Trophoblast cell (in vitro differentiated cells and primary cell): ENCODE results near the gene REC114.

ENCODE experiments used
- DNase-seq, 2 donors: peaks; one replicate each; pipeline ENCODE4 v3.0.0-alpha.2; 2016
- H2AFZ ChIP-seq: 2 replicates; pipeline ENCODE4 v1.6.1; 2013; ENCODE audit warnings: low read length, moderate library complexity, mild to moderate bottlenecking; ENCODE audit not compliant: insufficient read depth, poor library complexity
- H2AK5ac ChIP-seq: 2 replicates; pipeline ENCODE4 v1.6.1; 2013; ENCODE audit warnings: mild to moderate bottlenecking, low read length
- H2BK120ac ChIP-seq: 2 replicates; pipeline ENCODE4 v1.6.1; 2013; ENCODE audit warnings: low read length, mild to moderate bottlenecking, moderate library complexity; ENCODE audit not compliant: insufficient read depth, poor library complexity
- H2BK12ac ChIP-seq: 2 replicates; pipeline ENCODE4 v1.6.1; 2013; ENCODE audit warnings: mild to moderate bottlenecking, low read length, moderate library complexity
- H2BK5ac ChIP-seq: 2 replicates; pipeline ENCODE4 v1.6.1; 2013; ENCODE audit warnings: low read length, low read depth, moderate library complexity, mild to moderate bottlenecking; ENCODE audit not compliant: poor library complexity
- H3K14ac ChIP-seq: 2 replicates; pipeline ENCODE4 v1.6.1; 2013; ENCODE audit warnings: mild to moderate bottlenecking, low read length
- H3K18ac ChIP-seq: 2 replicates; pipeline ENCODE4 v1.6.1; 2013; ENCODE audit warnings: mild to moderate bottlenecking, low read length
- H3K23ac ChIP-seq: 2 replicates; pipeline ENCODE4 v1.6.1; 2013; ENCODE audit warnings: low read length
- H3K27ac ChIP-seq: 2 replicates; pipeline ENCODE4 v1.5.1; 2013; ENCODE audit warnings: low read depth, mild to moderate bottlenecking, inconsistent platforms, low read length, moderate library complexity
- H3K27me3 ChIP-seq: 2 replicates; pipeline ENCODE4 v1.6.1; 2013; ENCODE audit warnings: inconsistent platforms, mild to moderate bottlenecking, low read length, moderate library complexity; ENCODE audit not compliant: insufficient read depth
- H3K36me3 ChIP-seq, 2 experiments: 1 replicate in 1 of 2; 2 replicates in 1 of 2; pipeline ENCODE4 v1.6.1; 2013; ENCODE audit warnings: low read length in 2 of 2, mild to moderate bottlenecking in 2 of 2, moderate library complexity in 1 of 2; ENCODE audit not compliant: insufficient read depth in 2 of 2, control insufficient read depth in 1 of 2
- H3K4ac ChIP-seq: 2 replicates; pipeline ENCODE4 v1.6.1; 2013; ENCODE audit warnings: low read depth, mild to moderate bottlenecking, low read length, moderate library complexity
- H3K4me1 ChIP-seq, 2 experiments: 1 replicate in 1 of 2; 2 replicates in 1 of 2; pipeline ENCODE4 v1.6.1; 2013; ENCODE audit warnings: low read length in 2 of 2, mild to moderate bottlenecking in 2 of 2, moderate library complexity in 1 of 2; ENCODE audit not compliant: insufficient read depth in 2 of 2, control insufficient read depth in 1 of 2
- H3K4me2 ChIP-seq: 2 replicates; pipeline ENCODE4 v1.6.1; 2013; ENCODE audit warnings: inconsistent platforms, mild to moderate bottlenecking, low read length, moderate library complexity
- H3K4me3 ChIP-seq: 2 replicates; pipeline ENCODE4 v1.5.1; 2013; ENCODE audit warnings: mild to moderate bottlenecking, low read depth, low read length, inconsistent platforms
- H3K79me1 ChIP-seq: one replicate; pipeline ENCODE4 v1.6.1; 2013; ENCODE audit warnings: low read length
- H3K79me2 ChIP-seq: 2 replicates; pipeline ENCODE4 v1.6.1; 2013; ENCODE audit warnings: low read length, mild to moderate bottlenecking; ENCODE audit not compliant: control insufficient read depth, insufficient read depth, poor library complexity
- H3K9ac ChIP-seq: 2 replicates; pipeline ENCODE4 v1.6.1; 2013; ENCODE audit warnings: mild to moderate bottlenecking, low read length
- H3K9me3 ChIP-seq: 2 replicates; pipeline ENCODE4 v1.6.1; 2013; ENCODE audit warnings: low read depth, mild to moderate bottlenecking, control low read depth, inconsistent platforms, low read length; ENCODE audit not compliant: insufficient read depth
- H4K12ac ChIP-seq: 2 replicates; pipeline ENCODE4 v1.6.1; 2013; ENCODE audit warnings: low read depth, mild to moderate bottlenecking, low read length, moderate library complexity
- H4K8ac ChIP-seq: 2 replicates; pipeline ENCODE4 v1.6.1; 2013; ENCODE audit warnings: low read depth, mild to moderate bottlenecking, low read length, moderate library complexity
- H4K91ac ChIP-seq: one replicate; pipeline ENCODE4 v1.6.1; 2013; ENCODE audit warnings: low read depth, mild to moderate bottlenecking, low read length, moderate library complexity
- WGBS: extraction: QIAGEN DNeasy Blood & Tissue Kit; methylation state at CpG from one replicate; pipeline ENCODE4 v1.1.7; 2013; ENCODE audit warnings: missing lambda C conversion rate; ENCODE audit not compliant: insufficient read length, insufficient coverage; ENCODE audit errors: extremely low coverage; 5-methylcytosine and 5-hydroxymethylcytosine counted together

REC114 gene

GRCh38 chr15:73585871-73586654 lies 143.1 kb downstream of the REC114 start:
- no peak overlapping the region for H2BK12ac ChIP-seq
- H2BK120ac ChIP-seq: no peak overlapping the region
- no peaks in the 10 kb centered on the region for H3K79me2 ChIP-seq
- H4K91ac ChIP-seq: no peak overlapping the region
- H3K27me3 ChIP-seq: no peaks in the 10 kb centered on the region
- H4K8ac ChIP-seq: no peak overlapping the region
- no peaks in the 10 kb centered on the region for H3K9me3 ChIP-seq
- H3K9ac ChIP-seq: no peak overlapping the region
- no peak overlapping the region for H2AFZ ChIP-seq
- no peak overlapping the region for H2AK5ac ChIP-seq
- H3K79me1 ChIP-seq: no peaks in the 10 kb centered on the region
- H3K27ac ChIP-seq: no peak overlapping the region
- no CpG with 5 or more reads among the region's 5 CpGs for WGBS
- H3K4me3 ChIP-seq: no peak overlapping the region
- no peak for DNase-seq
- H3K4me1 ChIP-seq: no peaks in the 10 kb centered on the region
- H3K14ac ChIP-seq: no peak overlapping the region
- no peak overlapping the region for H4K12ac ChIP-seq
- H2BK5ac ChIP-seq: no peak overlapping the region
- no peak overlapping the region for H3K23ac ChIP-seq
- H3K4me2 ChIP-seq: no peak overlapping the region
- H3K36me3 ChIP-seq: peaks cover 14 to 43% of the 10 kb centered on the region in 2 experiments
- H3K4ac ChIP-seq: no peak overlapping the region
- no peak overlapping the region for H3K18ac ChIP-seq

DNA sequence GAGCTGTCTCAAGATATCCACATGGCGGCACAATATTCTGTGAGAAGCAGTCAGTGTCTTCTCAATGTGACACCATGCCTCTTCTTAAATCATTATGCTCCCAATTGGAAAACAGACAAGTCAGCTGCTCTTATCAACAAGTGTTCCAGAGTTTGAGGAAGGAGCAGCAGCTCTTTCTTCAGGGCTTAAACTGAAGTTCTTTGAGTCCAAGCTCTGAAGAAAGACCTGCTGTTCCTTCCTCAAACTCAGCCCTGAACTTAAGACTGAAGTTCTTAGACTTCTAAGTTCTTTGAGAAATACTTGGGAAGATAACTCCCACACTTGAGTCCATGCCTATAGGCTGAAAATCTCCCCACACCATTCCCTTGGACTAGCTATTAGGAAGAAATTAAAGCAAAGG lies 146.8 kb downstream of the REC114 start:
- H2BK12ac ChIP-seq: no peak overlapping the region
- H3K9me3 ChIP-seq: no peaks in the 10 kb centered on the region

GRCh38 chr15:73590263-73590662 lies 147.3 kb downstream of the REC114 start:
- WGBS: no CpG with 5 or more reads among the region's 5 CpGs
- no peaks in the 10 kb centered on the region for H3K9me3 ChIP-seq
- no peak overlapping the region for H4K91ac ChIP-seq
- no peaks in the 10 kb centered on the region for H3K4me1 ChIP-seq
- H3K9ac ChIP-seq: no peak overlapping the region
- no peak overlapping the region for H3K27ac ChIP-seq
- H3K27me3 ChIP-seq: no peaks in the 10 kb centered on the region
- no peak overlapping the region for H2AFZ ChIP-seq
- no peaks in the 10 kb centered on the region for H3K79me1 ChIP-seq
- H3K4me2 ChIP-seq: no peak overlapping the region
- peaks cover 5% of the 10 kb centered on the region for H3K79me2 ChIP-seq
- no peak overlapping the region for H4K8ac ChIP-seq
- no peak overlapping the region for H3K23ac ChIP-seq
- H2BK120ac ChIP-seq: no peak overlapping the region
- no peak overlapping the region for H3K4me3 ChIP-seq
- H2AK5ac ChIP-seq: no peak overlapping the region
- H3K14ac ChIP-seq: no peak overlapping the region
- no peak overlapping the region for H2BK12ac ChIP-seq
- H3K36me3 ChIP-seq: peaks cover 10 to 26% of the 10 kb centered on the region in 2 experiments
- no peak for DNase-seq
- H2BK5ac ChIP-seq: no peak overlapping the region
- no peak overlapping the region for H3K4ac ChIP-seq
- H3K18ac ChIP-seq: no peak overlapping the region
- no peak overlapping the region for H4K12ac ChIP-seq

More for the DNA sequence above, 146.8 kb downstream of the REC114 start:
- H2AFZ ChIP-seq: no peak overlapping the region
- H3K4me3 ChIP-seq: no peak overlapping the region
- no peak overlapping the region for H3K18ac ChIP-seq
- no peak overlapping the region for H3K4ac ChIP-seq
- no peaks in the 10 kb centered on the region for H3K79me1 ChIP-seq
- H3K4me2 ChIP-seq: no peak overlapping the region
- no peak overlapping the region for H2BK120ac ChIP-seq
- no peaks in the 10 kb centered on the region for H3K4me1 ChIP-seq
- no CpG with 5 or more reads among the region's 1 CpG for WGBS
- H2AK5ac ChIP-seq: no peak overlapping the region
- no peak overlapping the region for H3K14ac ChIP-seq
- H3K27ac ChIP-seq: no peak overlapping the region
- no peaks in the 10 kb centered on the region for H3K27me3 ChIP-seq
- no peak overlapping the region for H3K9ac ChIP-seq
- no peak overlapping the region for H4K91ac ChIP-seq
- DNase-seq: no peak
- no peak overlapping the region for H2BK5ac ChIP-seq
- no peak overlapping the region for H4K12ac ChIP-seq
- H3K79me2 ChIP-seq: peaks cover 3% of the 10 kb centered on the region
- peaks cover 10 to 29% of the 10 kb centered on the region in 2 experiments for H3K36me3 ChIP-seq
- no peak overlapping the region for H3K23ac ChIP-seq
- no peak overlapping the region for H4K8ac ChIP-seq

DNA sequence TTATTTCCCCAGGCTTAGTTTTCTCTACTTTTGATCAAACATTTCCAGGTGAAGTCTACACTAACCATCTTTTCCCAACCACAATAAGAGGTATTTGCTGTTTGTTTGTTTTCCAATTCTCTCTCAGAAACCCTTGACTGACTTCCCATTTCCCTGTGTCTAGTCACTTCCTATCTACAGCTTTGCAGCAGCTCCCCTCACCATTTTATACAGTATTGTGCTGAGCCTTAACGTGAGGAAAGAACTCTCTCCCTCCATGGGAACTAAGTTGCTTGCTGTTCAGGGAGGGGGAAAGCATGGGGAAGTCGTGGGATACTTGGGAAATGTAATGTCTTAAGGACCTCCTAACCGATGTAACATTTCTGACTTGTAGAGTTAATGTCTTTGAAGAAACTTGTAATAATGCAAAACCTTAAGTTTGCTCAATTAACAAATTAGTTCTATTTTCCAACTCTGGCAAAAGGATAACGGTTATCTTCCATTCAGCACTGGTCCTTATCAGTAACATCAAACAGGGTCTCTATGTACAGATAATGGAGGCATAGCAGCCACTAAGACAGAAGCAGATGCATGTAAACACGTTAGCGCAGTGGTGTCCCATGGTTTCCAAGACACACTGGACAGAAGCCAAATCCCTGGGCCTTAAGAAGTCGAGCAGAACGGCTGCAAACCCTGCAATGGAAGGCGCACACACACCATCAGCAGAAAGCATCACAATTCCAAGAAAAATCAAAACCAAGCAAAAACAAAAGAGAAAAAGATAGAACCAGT lies 150.5 kb downstream of the REC114 start:
- Histone ChIP-seq H3K9me3 (no peaks in the 10 kb centered on the region), H3K27me3 (no peaks in the 10 kb centered on the region), H3K4me2 (no peak overlapping the region), H3K4me3 (no peak overlapping the region), H3K36me3 (peaks cover 4 to 16% of the 10 kb centered on the region in 2 experiments), H3K79me1 (no peaks in the 10 kb centered on the region), H3K27ac (no peak overlapping the region), H2BK120ac (no peak overlapping the region), H3K14ac (no peak overlapping the region), H2AFZ (no peak overlapping the region), H3K4ac (no peak overlapping the region), H2BK5ac (no peak overlapping the region), H3K18ac (no peak overlapping the region), H2AK5ac (no peak overlapping the region), H4K91ac (no peak overlapping the region), H3K4me1 (peaks cover 0 to 3% of the 10 kb centered on the region in 2 experiments), H4K8ac (no peak overlapping the region), H3K23ac (no peak overlapping the region), H4K12ac (no peak overlapping the region), H2BK12ac (no peak overlapping the region), H3K79me2 (peaks cover 8% of the 10 kb centered on the region), H3K9ac (no peak overlapping the region)
- DNase-seq: no peak
- WGBS: no CpG with 5 or more reads among the region's 9 CpGs
